HT1080 (cell line): ENCODE results near the gene CR1. TPM values are rescaled to one million over a fixed set of nuclear protein-coding genes. Genes with fewer than 3 reads are reported as not detected.
"Not testable (repeated sequence)": the region's sequence is repeated elsewhere in the genome, so short reads cannot be mapped to it uniquely, and the experiment has no call there.

Source experiments
- DNase-seq: peaks from one replicate; pipeline ENCODE4 v3.0.0-alpha.2; 2015; ENCODE audit warnings: low read depth
- polyA plus RNA-seq, 2 experiments: library from polyadenylated mRNA; depleted of rRNA; stranded (reverse); fragments of >200 nt; gene quantifications; 2 replicates each; pipeline ENCODE4 v1.2.3, GENCODE V29; 2015
- total RNA-seq: library from RNA; depleted of rRNA; stranded (reverse); fragments of >200 nt; shearing (Covaris generic); gene quantifications from 2 replicates; pipeline ENCODE4 v1.2.3, GENCODE V29; 2014; rRNA removed

CR1 gene
- total RNA-seq = not detected in 2 replicates
- not detected in 2 replicates for polyA plus RNA-seq (2015; cell fraction: cytosol; rRNA removed)
- not detected in 2 replicates for polyA plus RNA-seq (2015; cell fraction: nucleus; rRNA removed)

- no peak for DNase-seq
Measured at GRCh38 chr1:207495801-207496792, at the start of gene CR1. TSS of gene CR1 (plus strand) at chr1:207496157. CDS start at chr1:207496268, 111 bp downstream.

DNA sequence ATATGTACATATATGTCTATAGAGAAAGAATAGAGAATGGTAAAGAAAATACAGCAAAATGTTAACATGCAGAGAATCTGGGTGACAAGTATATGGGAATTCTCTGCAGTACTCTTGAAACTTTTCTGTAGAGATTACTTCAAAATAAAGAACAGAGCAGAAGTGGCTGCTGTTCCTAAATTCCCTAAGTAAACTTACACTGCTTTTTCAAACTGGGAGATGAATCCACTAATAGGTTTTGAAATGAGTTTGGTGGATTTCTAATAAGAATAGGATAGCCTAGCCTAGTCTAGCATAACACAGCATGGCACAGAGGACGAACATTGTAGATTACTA lies 42.3 kb upstream of the CR1 start:
- no peak for DNase-seq

GRCh38 chr1:207454046-207454964 lies 41.7 kb upstream of the CR1 start, which contains the start of gene CR2:
TSS of gene CR2 (plus strand) at chr1:207454328. CDS start at chr1:207454419, 91 bp downstream.
- no peak for DNase-seq

DNA sequence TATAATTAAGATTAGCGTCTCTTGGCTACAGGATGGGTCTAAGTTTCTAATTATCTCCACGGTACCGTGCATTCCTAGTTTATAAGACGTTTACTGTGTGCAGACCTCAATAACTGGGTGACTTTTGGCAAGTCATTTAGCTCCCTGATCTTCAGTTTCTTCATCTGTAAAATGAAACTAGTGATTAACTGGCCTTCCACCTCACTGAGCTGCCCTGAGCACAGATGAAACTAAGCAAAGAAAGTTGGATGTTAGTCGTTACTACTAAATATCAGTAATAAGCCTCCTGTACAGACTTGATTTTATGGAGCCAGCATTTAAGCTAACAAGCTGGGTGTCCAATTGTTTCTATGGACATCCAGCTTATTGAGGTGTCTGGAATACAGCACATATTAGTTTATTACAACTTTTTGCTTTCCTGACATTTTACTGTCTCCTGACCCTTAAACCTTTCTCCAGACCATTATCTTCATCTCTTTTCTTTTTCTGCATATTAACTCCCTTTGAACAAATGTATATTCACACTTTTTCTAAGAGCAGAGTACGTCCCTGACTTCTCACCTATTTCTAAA lies 40.7 kb upstream of the CR1 start:
- no peak for DNase-seq

DNA sequence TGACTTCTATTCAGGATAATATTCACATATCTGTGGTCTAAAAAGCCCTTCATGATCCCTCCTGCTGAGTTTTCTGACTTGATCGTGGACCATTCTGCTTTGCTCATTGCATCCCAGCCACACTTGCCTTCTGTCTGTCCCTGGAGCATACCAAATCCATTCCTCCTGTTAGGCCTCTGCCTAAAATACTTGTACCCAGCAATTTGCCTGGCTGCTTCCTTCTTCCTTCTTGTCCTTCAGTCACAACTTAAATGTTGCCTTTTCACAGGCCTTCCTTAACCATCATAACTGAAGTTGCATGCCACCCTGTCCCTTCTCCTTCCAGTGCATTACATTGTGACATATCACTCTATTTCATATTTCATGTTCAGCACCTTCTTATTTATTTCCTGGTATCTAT lies 37.5 kb upstream of the CR1 start:
- no peak for DNase-seq

DNA sequence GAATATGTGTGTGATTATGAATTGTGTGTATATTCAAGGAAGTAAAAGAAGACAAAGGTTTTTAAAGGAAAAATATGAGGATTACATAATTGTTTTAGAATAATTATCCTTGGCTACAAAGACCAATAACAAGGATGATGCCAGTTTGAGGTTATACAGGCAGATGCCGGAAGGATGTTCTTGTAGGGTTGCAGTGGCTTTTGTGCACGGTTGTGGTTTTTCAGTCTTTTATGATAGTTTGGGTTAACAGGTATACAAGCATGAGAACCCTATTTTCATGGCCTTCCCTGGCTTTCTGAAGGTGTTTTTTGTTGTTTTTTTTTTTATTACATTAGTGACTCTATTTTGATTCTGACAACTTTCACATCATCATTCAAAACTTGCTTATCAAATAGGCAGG lies 36.9 kb upstream of the CR1 start:
- DNase-seq = no peak

- no peak for DNase-seq
Measured at GRCh38 chr1:207461649-207462048, 34.3 kb upstream of the CR1 start.

GRCh38 chr1:207462535-207462934 lies 33.4 kb upstream of the CR1 start:
- DNase-seq = no peak

GRCh38 chr1:207463021-207463420 lies 32.9 kb upstream of the CR1 start:
- DNase-seq = peak; percentile 20

GRCh38 chr1:207463571-207463970 lies 32.4 kb upstream of the CR1 start:
- DNase-seq = no peak

DNA sequence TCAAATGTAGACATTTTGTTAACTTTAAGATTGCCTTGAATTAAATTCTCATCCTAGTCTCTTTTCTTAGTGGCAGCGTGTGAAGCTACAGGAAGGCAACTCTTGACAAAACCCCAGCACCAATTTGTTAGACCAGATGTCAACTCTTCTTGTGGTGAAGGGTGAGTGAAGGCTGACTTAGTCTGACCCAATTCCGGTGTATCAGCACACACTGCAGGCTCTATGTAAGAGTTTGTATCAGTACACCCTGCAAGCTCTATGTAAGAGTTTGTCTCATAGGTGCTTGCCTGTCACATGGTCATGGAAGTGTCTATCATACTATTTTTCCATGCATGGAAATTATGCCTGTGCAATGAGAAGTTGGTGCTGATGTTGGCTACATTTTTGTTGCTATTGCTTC lies 25.0 kb upstream of the CR1 start:
- DNase-seq = peak; percentile 4

GRCh38 chr1:207474210-207474609 lies 21.7 kb upstream of the CR1 start:
- DNase-seq = no peak

GRCh38 chr1:207486198-207486597 lies 9.8 kb upstream of the CR1 start:
- no peak for DNase-seq

DNA sequence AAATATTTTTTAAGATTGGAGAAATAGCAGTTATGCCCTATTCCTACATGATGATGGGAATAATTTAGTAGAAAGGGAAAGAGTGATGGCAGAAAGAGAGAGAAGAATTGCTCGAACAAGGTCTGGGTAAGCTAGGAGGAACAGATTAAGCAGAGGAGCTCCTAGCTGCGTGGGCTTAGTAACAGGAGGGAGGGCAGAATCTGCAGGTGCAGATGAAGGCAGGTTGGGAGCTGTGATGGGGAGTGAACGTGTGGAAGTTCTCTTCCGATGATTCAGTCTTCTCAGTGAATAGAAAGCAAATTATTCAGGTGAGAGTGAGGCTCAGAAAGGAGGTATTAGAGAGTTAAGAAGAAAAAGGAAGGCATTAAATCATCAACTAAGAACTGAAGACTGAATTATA lies 8.3 kb upstream of the CR1 start:
- DNase-seq = no peak

DNA sequence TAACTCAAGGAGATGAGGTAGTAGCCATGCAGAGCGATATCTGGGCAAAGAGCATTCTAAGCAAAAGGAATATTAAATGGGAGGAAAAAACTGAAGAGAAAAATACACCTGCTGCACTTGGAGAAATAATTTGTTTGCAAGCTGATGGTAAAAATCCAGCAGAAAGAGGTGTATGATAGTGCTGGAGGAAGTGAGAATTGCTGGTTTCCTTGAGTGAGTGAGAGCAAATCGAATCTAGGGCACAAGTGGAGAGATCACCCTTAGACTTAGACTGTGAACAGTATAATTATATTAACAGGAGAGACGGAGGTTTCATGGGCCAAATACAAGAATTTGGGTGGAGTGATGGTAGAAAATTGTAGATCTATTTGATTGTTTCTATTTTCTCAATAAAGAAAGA lies 2.7 kb upstream of the CR1 start:
- no peak for DNase-seq

DNA sequence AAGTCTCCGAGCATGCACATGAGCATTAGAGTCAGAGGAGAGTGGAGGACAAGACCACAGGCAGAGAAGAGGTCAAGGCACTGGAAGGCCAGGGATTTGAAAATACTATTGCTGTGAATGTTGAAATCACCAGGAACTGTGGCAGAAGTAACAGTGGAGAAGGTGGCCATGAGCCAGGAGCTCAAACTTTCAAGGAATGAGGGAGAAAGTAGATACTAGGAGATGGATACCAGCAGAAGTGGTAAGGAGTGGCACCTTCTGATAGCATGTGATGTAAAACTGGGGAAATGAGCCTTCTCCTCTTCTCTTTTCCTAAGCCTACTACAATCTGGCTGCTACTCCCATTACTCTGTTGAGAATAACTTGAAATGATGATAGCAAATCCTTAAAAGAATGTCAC lies 1.8 kb upstream of the CR1 start:
- DNase-seq = no peak

- not testable (repeated sequence) for DNase-seq
Measured at GRCh38 chr1:207495281-207495680, 676 bp upstream of the CR1 start.

- DNase-seq = no peak
Measured at GRCh38 chr1:207497941-207498340, 2.0 kb downstream of the CR1 start.

DNA sequence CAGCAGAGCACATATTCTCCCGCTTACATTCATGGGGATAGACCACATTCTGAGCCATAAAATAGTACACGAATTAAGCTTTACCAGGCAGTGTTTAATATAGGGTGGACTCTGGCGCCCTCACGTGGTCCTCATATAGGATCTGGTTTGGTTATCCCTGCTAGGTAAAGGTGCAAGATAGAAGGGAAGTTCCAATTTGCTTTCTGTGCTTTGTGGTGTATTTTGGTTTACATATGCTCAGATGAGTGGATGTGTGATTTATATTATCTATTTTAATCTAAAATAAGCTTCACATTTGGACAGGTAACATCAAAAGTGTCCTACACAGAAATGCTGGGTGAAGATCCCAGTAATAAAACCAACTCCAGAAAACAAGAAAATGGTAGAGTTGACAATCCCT lies 3.6 kb downstream of the CR1 start:
- peak; percentile 31 for DNase-seq

GRCh38 chr1:207500306-207500705 lies 4.3 kb downstream of the CR1 start:
- no peak for DNase-seq

GRCh38 chr1:207501071-207501470 lies 5.1 kb downstream of the CR1 start:
- no peak for DNase-seq
